Stimulated activated CD4-positive, alpha-beta T cell treated with anti-CD3 and anti-CD28 coated beads, TNF-alpha, amount 100 ng/mL, for 48 hours (primary cell): ENCODE results near the gene FAM83B.

Experiments
- DNase-seq, 3 donors: peaks; one replicate each; pipeline ENCODE4 v3.0.0-alpha.2; 2020; ENCODE audit warnings: low read depth in 3 of 3

The FAM83B gene

GRCh38 chr6:54980511-54981275, 134.1 kb downstream of the FAM83B start:
- no peak for DNase-seq

GRCh38 chr6:54981276-54981609, 134.7 kb downstream of the FAM83B start:
- no peak for DNase-seq

GRCh38 chr6:54981647-54982046, 135.1 kb downstream of the FAM83B start:
- DNase-seq, result no peak

- no peak for DNase-seq
Measured at GRCh38 chr6:54987633-54988290, 141.2 kb downstream of the FAM83B start.

- no peak for DNase-seq
Measured at GRCh38 chr6:54988576-54988975, 142.0 kb downstream of the FAM83B start.

- DNase-seq, result no peak
Measured at GRCh38 chr6:54990001-54990400, 143.4 kb downstream of the FAM83B start.
